Small intestine (tissue), 7 donors: ENCODE results near the gene PDCD1. TPM values are rescaled to one million over a fixed set of nuclear protein-coding genes. Genes with fewer than 3 reads are reported as not detected.
"Not testable (repeated sequence)": the region's sequence is repeated elsewhere in the genome, so short reads cannot be mapped to it uniquely, and the experiment has no call there.

Experiments
- DNase-seq, 2 donors: peaks; one replicate each; pipeline versions ENCODE4 v3.0.0 to v3.0.0-alpha.2; 2013
- FAIRE-seq: peaks from 2 replicates; lab custom pipeline; 2012; peaks lifted over from hg19 to GRCh38; lab: Jason Lieb, UNC
- H3K27ac ChIP-seq, 3 donors: one replicate each; pipeline ENCODE4 v1.5.1; 2013; ENCODE audit warnings: low read length in 2 of 3, mild to moderate bottlenecking in 2 of 3, control low read depth in 1 of 3, inconsistent platforms in 1 of 3, low read depth in 1 of 3, moderate library complexity in 1 of 3
- H3K27me3 ChIP-seq, 3 donors: one replicate each; pipeline ENCODE4 v1.6.1; 2013; ENCODE audit warnings: low read length in 3 of 3, inconsistent platforms in 1 of 3; ENCODE audit not compliant: control insufficient read depth in 3 of 3, insufficient read depth in 3 of 3
- H3K36me3 ChIP-seq, 3 donors: one replicate each; pipeline ENCODE4 v1.6.1; 2013; ENCODE audit warnings: low read length in 3 of 3, inconsistent platforms in 1 of 3, low read depth in 1 of 3, mild to moderate bottlenecking in 1 of 3, moderate library complexity in 1 of 3; ENCODE audit not compliant: control insufficient read depth in 3 of 3, insufficient read depth in 2 of 3
- H3K4me1 ChIP-seq, 3 donors: one replicate each; pipeline ENCODE4 v1.6.1; 2013; ENCODE audit warnings: low read length in 2 of 3, inconsistent platforms in 1 of 3, low read depth in 1 of 3, mild to moderate bottlenecking in 1 of 3, moderate library complexity in 1 of 3; ENCODE audit not compliant: control insufficient read depth in 3 of 3, insufficient read depth in 2 of 3
- H3K4me3 ChIP-seq, 3 donors: one replicate each; pipeline ENCODE4 v1.5.1; 2013; ENCODE audit warnings: low read length in 3 of 3, control low read depth in 1 of 3, inconsistent platforms in 1 of 3, low read depth in 1 of 3, mild to moderate bottlenecking in 1 of 3, moderate library complexity in 1 of 3
- H3K9me3 ChIP-seq, 2 donors: one replicate each; pipeline ENCODE4 v1.6.1; 2013; ENCODE audit warnings: low read depth in 1 of 2, low read length in 1 of 2; ENCODE audit not compliant: control insufficient read depth in 2 of 2, insufficient read depth in 1 of 2
- WGBS, 3 donors: extraction: QIAGEN DNeasy Blood & Tissue Kit; methylation state at CpG; one replicate each; pipeline ENCODE4 v1.1.7; 2013; 5-methylcytosine and 5-hydroxymethylcytosine counted together
- polyA plus RNA-seq, 4 donors: library from polyadenylated mRNA; stranded (reverse) in 3 of 4; unstranded in 1 of 4; fragments of 200-250 nt in 3 of 4; fragments of 120-200 nt in 1 of 4; gene quantifications; one replicate each; pipeline versions ENCODE4 v1.2.1 to v1.2.3, GENCODE V29; 2013
- donor health status: healthy with polysubstance abuse.
- donor health status: control.
- donor health status: control.
- donor health status: Bipolar disorder and iron deficiency.
- donor health status: healthy.

Gene PDCD1
- polyA plus RNA-seq, 4 donors, result 0.27 to 1.2 (median 0.27) TPM; not detected in 1

DNA sequence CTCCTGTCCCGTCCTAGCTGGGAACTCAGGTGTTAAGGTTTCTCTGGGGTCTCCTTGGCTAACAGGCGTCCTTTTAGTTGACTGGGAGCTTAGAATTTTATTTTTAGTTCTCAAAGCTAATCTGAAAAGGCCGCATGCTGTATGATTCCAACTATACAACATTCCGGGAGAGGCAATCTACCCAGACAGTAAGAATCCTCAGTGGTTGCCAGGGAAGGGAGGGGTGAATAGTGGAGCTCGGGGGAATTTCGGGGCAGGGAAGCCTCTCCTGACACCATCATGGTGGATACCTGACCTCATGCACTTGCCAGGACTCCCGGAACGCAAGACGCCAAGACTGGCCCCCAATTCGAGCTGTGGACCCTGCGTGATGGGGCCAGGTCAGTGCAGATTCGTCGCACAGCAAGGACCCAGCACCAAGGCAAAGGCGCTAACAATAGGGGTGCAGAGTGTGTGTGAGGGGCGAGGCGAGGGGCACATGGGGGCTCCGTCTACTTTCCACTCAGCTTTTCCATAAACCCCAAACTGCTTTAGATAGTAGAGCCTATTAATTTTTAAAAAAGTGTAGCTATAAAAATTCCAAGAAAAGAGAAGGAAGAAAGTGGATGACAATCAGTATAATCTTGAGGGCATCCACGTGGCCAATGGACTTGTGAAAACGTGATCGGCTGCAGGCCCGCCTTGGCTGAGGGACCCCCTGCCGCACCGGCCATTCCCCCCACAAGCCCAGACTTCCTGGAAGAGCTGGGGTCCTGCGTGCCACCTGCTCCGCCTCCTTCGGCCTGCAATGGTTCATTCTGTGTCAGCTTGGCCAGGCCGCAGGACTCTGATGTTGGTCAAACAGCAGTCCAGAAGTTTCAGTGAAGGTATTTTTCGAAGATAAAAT is 17.3 kb downstream of the PDCD1 start:
- Histone ChIP-seq H3K27ac (no peak overlapping the region), H3K36me3 (no peaks in the 10 kb centered on the region), H3K4me1 (peaks cover 0 to 4% (median 0%) of the 10 kb centered on the region in 3 donors), H3K4me3 (no peak overlapping the region), H3K9me3 (no peaks in the 10 kb centered on the region), H3K27me3 (peaks cover 2 to 13% (median 3%) of the 10 kb centered on the region in 3 donors)
- DNase-seq (no peak), FAIRE-seq (no peak)
- WGBS, 3 donors, result 73 to 83% (median 75%) methylated on average over 28 of the region's 28 CpGs

DNA sequence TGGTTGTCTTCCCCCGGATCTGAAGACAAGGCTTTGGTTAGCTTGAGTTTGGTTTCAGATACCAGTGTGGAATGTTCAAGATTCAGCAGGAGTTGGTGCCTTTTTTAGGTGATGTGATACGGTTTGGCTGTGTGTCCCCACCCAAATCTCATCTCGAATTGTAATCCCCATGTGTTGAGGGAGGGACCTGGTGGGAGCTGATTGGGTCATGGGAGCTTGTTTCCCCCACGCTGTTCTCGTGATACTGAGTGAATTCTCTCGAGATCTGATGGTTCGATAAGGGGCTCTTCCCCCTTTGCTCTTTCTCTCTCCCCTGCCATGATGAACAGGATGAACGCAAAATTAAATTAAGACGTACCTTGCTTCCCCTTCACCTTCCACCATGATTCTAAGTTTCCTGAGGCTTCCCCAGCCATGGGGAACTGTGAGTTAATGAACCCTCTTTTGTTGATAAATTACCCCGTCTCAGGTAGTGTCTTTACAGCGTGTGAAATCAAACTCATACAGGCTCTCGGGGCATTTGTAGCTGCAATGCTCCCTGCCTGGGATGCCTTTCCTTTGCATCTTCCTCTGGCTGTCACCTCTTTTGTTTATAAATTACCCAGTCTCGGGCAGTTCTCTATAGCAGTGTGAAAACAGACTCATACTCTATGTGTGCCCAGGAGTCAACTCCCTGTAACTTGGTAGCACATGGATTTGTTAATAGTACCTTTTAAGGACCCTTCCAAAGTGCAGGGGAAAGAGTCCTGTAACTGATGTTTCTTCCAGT is 21.3 kb downstream of the PDCD1 start:
- no peaks in the 10 kb centered on the region for H3K4me1 ChIP-seq
- WGBS, 3 donors, result 53 to 65% (median 56%) methylated on average over 13 of the region's 13 CpGs
- peaks cover 2 to 7% (median 3%) of the 10 kb centered on the region in 3 donors for H3K27me3 ChIP-seq
- H3K9me3 ChIP-seq, result no peaks in the 10 kb centered on the region
- H3K36me3 ChIP-seq, result no peaks in the 10 kb centered on the region
- FAIRE-seq (no peak), DNase-seq (no peak)
- no peak overlapping the region for H3K4me3 ChIP-seq
- no peak overlapping the region for H3K27ac ChIP-seq

DNA sequence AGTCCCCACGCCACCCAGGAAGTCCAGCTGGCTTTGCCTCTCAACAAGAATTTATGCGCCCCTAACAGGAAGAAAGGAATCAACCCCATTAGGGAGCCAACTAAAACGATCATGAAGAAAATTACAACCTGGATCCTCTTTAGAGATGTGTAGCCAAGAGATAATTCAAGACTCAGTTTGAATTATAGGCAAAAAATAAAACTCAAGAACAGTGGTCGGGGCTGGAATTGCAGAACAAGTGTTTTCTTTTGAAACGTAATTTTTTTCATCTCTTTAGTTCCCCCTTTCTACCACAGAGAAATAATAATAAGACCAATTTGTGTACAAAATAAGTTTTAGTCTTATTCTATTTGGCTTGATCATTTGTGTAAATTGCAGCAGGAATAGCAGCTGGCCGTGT is 22.4 kb downstream of the PDCD1 start:
- 67 to 70% (median 70%) methylated on average over 6 of the region's 6 CpGs for WGBS, 3 donors
- FAIRE-seq (no peak), DNase-seq (no peak)
- no peaks in the 10 kb centered on the region for H3K36me3 ChIP-seq
- H3K4me1 ChIP-seq, result no peaks in the 10 kb centered on the region
- no peaks in the 10 kb centered on the region for H3K9me3 ChIP-seq
- H3K27me3 ChIP-seq, result peaks cover 2 to 7% (median 3%) of the 10 kb centered on the region in 3 donors
- H3K4me3 ChIP-seq, result no peak overlapping the region
- H3K27ac ChIP-seq, result no peak overlapping the region

DNA sequence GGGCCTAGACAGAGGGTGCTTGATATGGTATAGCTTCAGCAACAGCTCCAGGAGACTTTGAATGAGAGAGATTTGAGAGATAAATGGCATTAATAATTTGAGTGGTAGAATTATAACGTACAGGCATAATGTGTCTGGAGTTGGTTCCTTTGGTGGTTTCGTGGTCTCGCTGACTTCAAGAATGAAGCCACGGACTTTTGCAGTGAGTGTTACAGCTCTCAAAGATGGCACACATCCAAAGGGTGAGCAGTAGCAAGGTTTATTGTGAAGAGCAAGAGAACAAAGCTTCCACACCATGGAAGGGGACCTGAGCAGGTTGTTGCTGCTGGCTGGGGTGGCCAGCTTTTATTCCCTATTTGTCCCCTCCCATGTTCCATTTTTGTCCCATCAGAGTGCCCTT is 23.1 kb downstream of the PDCD1 start:
- no peaks in the 10 kb centered on the region for H3K9me3 ChIP-seq

DNA sequence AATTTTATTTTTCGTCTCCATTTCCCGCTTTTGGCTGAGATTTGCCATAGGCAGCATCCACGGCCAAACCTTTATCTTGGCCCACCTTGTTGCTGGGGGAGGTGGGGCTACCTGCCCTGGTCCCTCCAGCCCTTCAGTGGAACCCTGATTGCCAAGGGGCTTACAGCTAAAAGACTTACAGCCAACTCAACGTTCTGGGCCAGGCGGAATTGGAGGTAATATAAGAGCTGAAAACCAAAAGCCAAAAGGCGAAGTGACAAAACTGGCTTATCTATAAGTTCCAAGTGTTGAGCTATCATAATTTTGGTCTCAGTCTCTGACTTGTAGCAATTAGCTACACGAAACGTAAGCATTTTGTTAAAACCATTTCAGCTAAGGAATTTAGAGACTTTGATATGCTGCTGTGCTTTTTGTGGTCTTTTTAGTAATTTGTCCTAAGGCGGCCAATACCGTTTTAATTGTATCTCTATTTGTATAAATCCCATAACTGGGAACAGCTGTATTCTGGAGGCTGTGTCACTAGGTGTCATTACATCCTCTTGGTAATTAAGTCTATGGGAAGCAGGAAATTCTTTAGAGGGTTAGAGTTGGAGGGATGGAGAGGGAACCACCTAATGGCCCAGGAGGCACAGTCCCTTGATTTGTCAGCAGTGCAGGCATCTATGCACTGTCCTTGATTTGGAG is 24.0 kb downstream of the PDCD1 start:
- Histone ChIP-seq H3K36me3 (no peaks in the 10 kb centered on the region), H3K4me1 (no peaks in the 10 kb centered on the region), H3K4me3 (no peak overlapping the region), H3K9me3 (no peaks in the 10 kb centered on the region), H3K27me3 (peaks cover 2 to 7% (median 3%) of the 10 kb centered on the region in 3 donors), H3K27ac (no peak overlapping the region)
- 88 to 90% (median 89%) methylated on average over 10 of the region's 10 CpGs for WGBS, 3 donors
- FAIRE-seq (no peak), DNase-seq (no peak)

More for the DNA sequence above, 23.1 kb downstream of the PDCD1 start:
- Histone ChIP-seq H3K27me3 (peaks cover 2 to 7% (median 3%) of the 10 kb centered on the region in 3 donors), H3K4me1 (no peaks in the 10 kb centered on the region), H3K4me3 (no peak overlapping the region), H3K27ac (no peak overlapping the region), H3K36me3 (no peaks in the 10 kb centered on the region)
- WGBS, 3 donors, result 61 to 75% (median 68%) methylated on average over 4 of the region's 4 CpGs
- FAIRE-seq, result no peak
- DNase-seq, result no peak

DNA sequence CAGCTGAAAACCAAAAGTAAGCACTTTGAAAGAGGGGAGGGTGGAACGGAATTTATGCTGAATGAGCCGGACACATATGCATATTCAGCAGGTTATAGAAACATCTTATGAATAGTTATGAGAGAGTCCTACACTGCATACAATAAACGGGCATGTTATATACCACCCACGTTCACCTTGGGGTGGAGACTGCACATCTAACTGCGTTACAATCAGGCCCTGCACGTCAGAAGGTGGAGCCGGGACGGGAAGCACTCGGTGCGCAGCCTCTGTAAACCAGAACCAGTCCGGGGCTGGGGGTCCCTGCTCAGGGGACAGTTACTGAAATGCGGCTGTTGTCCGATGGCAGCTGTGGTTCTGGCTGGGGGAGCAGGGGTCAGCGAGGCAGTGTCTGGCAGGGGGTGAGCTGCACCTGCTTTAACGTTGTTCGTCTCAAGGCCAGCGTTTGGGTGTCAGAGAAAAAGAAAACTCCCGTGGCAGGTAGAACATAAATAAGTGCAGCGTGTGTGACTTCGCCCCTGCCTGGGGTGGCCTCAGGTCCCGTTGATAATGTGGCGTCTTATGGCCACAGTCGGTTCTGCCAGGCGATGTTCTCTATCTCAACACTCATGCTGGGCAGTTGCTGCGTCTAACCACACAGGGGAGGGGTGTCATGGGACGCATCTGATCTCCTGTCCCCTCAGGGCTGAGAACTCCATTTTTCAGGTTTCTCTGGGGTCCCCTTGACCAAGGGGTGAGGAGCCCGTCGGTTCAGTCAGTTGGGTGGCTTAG is 24.8 kb downstream of the PDCD1 start:
- not testable (repeated sequence) for FAIRE-seq, H3K4me3 ChIP-seq, H3K36me3 ChIP-seq, H3K9me3 ChIP-seq, DNase-seq, H3K27ac ChIP-seq, H3K4me1 ChIP-seq, H3K27me3 ChIP-seq
- WGBS, 3 donors, result 74 to 86% (median 77%) methylated on average over 26 to 28 of the region's 28 CpGs

DNA sequence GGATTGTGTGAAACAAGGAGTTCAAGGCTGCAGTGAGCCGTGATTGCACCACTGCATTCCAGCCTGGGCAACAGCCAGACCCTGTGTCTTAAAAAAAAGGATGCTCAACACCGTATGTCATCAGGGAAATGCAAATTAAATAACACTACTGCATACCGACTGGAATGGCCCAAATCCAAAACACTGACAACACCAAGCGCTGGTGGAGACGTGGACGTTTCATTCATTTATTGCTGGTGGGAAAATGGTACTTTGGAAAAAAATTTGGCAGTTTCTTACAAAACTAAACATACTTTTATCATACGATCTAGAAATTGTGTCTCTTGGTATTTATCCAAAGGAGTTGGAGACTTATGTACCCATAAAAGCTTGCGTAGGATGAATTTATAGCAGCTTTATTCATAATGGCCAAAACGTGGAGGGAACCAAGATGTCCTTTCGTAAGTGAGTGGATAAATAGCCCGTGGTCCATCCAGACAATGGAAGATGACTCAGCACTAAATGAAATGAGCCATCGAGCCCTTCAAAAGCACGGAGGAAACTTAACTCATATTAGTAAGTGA is 25.5 kb downstream of the PDCD1 start:
- H3K9me3 ChIP-seq, result no peaks in the 10 kb centered on the region
- no peak for FAIRE-seq
- 59 to 63% (median 62%) methylated on average over 13 of the region's 13 CpGs for WGBS, 3 donors
- H3K4me3 ChIP-seq, result no peak overlapping the region
- H3K36me3 ChIP-seq, result no peaks in the 10 kb centered on the region
- no peak overlapping the region for H3K27ac ChIP-seq
- no peak for DNase-seq
- no peaks in the 10 kb centered on the region for H3K4me1 ChIP-seq
- H3K27me3 ChIP-seq, result peaks cover 2 to 7% (median 3%) of the 10 kb centered on the region in 3 donors
